ENCODE results near the gene HPF1. TPM values are rescaled to one million over a fixed set of nuclear protein-coding genes. Genes with fewer than 3 reads are reported as not detected.
"Not testable (repeated sequence)": the region's sequence is repeated elsewhere in the genome, so short reads cannot be mapped to it uniquely, and the experiment has no call there.

Gene HPF1
- total RNA-seq: 42.7 TPM

DNA sequence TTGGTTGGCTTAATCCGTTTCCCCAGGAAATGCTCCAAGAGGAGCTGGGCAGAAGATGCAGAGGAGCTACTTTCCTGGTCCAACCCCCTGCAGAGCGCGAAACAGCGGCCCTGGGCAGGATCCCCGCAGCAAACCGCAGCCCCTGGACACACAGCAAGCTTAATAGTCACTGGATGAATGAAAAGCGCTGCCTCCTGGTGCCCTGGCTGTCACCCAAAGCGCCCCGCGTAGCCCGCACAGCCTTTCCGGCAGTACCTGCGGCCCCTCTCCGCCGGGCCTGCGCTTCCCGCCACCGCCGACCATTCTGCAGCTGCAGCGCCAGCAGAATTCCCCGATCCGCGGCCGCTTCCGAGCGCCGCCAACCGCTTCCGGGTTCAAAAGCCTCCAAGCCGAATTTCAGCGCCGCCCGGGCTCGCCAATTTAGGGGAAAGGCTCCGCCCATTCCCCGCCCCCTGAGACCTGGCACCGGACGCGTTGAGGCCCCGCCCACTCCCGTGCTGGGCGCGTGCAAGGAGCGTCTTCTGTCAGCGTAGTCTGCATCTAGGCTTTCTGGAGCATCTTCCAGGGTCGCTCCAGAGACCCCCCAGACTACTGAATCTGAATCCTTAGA, at the start of gene HPF1:
TSS of gene HPF1 (minus strand) at position 370 of the 610 bp plus-strand sequence. CDS start at position 303, 67 bp downstream.
- DNase-seq: peak; percentile 92

- not testable (repeated sequence) for DNase-seq
Observed at GRCh38 chr4:169806770-169807169, 49.0 kb upstream of the HPF1 start.

DNA sequence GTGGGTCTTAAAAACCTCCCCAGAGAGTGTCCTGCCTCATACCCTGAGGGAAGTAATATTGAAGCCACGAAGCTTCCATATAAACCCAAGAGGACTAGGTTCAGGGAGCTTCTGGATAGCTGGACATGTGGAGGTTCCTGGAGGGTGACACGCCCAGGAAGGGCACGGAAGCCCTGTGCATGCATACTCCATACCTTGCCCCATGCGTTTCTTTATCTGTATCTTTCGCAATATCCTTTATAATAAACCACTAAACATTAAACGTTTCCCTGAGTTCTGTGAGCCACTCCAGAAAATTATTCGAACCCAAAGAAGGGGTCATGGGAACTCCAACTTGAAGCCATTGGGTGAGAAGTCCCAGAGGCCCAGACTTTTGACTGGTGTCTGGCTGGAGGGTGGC, 45.7 kb upstream of the HPF1 start:
- no peak for DNase-seq

GRCh38 chr4:169802873-169803272, 45.1 kb upstream of the HPF1 start:
- DNase-seq: no peak

DNA sequence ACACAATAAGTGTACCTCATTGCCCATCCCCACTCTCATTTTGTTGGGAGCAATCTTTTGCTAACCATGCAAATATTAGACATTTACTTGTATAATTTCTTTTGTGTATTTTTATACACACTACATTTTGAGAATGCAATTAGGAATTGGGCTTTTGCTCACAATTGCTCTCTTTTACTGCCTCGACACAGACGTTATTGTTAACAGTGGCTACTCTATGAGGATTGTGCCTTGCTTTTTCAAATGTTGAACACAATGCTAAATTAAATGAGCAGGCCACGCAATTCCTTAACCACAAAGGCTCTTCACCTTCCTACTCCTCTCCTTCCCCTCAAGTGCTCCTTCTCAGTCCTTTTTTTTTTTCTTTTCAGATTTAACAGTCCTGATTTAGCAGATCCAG, 42.8 kb upstream of the HPF1 start:
- DNase-seq: no peak

GRCh38 chr4:169799260-169799659, 41.5 kb upstream of the HPF1 start:
- DNase-seq: no peak

DNA sequence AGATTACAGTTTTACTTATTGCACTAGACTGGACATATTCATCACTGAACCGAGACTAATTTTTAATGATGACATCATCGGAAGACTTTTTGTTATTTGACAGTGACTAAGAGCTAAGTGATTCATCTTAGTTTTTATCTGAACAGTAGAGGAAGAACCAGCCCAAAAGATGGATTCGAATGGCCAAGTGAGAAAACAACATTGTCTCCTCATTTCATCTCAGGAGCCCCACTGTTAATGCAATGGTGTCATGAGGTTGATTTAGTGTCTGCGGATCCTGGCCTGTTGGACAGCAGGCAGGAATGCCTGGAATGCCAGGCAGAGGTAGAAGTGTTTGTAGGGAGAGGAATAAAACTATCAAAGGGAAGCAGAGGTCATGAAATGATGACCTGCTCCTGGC, 37.8 kb upstream of the HPF1 start:
- no peak for DNase-seq

- peak; percentile 61 for DNase-seq
Observed at GRCh38 chr4:169791527-169792156, 33.9 kb upstream of the HPF1 start.

- no peak for DNase-seq
Observed at GRCh38 chr4:169791062-169791461, 33.3 kb upstream of the HPF1 start.

- no peak for DNase-seq
Observed at GRCh38 chr4:169774466-169775445, 17.0 kb upstream of the HPF1 start.

GRCh38 chr4:169773889-169774288, 16.1 kb upstream of the HPF1 start:
- DNase-seq: peak; percentile 6

- not testable (repeated sequence) for DNase-seq
Observed at GRCh38 chr4:169771556-169772080, 13.9 kb upstream of the HPF1 start.

DNA sequence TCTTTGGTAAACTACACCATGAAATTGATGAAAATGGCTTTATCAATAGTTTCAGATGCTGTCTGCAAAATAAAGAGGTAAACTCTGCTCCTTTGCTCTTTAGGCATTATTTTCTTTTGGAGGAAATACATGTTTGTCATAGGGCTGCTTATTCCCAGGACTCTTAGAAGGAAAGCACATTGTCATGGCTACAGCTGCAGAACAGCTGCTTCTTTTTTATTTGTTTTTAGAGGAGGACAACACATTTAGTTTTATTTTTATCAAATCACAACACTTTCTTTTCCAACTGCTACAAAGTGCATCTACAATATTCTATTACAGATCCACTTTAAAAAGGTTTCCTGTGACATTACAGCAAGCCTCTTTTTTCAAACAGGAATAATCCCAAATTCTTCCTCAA, 12.7 kb upstream of the HPF1 start:
- no peak for DNase-seq

GRCh38 chr4:169768385-169768784, 10.6 kb upstream of the HPF1 start:
- no peak for DNase-seq

GRCh38 chr4:169766741-169767140, 9.0 kb upstream of the HPF1 start:
- DNase-seq: no peak

- DNase-seq: no peak
Observed at GRCh38 chr4:169765835-169766234, 8.1 kb upstream of the HPF1 start.

- no peak for DNase-seq
Observed at GRCh38 chr4:169761846-169762245, 4.1 kb upstream of the HPF1 start.

DNA sequence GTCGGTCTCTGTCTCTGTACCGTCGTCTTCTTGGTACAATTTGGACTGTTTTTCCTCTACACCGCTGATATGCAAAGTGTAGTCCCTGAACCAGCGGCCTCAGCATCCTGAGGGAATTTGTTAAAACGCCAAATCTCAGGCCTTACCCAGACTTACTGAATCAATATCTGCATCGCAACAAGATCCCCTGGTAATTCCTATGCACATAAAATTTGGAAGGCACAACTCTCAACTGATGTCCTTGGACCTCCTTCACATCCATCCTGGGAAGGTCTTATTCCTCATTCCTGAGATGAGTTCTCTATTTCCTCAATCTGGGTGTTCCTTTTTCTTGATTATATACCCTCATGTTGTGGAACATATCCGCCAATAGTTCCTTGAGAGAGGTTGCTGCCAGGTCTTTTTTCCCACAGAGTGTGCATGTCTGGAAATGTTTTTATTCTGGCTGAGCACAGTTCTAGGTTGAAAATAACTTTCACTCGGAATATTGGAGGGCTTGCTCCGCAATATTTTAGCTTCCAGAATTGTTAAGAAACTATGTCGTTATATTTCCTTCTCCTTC, 738 bp upstream of the HPF1 start:
- DNase-seq: no peak

DNA sequence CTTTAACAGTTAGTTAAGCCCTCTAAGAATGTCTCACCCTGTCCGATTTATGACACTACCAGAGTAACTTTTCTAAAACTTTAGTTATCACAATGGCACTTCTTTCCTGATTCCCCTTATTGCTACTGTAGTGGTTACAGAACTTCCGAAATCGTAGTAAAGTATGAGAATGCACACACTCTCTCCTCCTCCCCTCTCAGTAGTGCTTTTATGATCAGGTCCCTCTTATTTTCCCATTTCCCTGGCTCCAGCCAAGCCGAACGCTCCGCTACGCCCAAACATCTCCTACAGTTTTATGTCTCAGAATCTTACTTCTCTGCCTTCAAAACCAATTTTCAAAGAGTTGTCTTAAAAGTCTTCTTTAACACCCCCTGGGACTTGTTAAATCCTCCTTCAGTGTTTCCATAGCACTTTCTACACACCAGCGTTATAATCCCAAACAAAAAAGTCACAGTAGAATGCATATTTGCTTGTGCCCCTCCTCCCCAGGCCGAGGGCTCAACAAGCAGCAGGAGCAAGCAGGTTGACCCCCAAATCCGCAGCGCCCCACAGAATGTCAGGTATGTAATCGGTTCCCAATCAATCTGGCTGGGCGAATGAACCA, 671 bp downstream of the HPF1 start:
- DNase-seq: no peak

- DNase-seq: no peak
Observed at GRCh38 chr4:169745291-169745690, 12.5 kb downstream of the HPF1 start.

DNA sequence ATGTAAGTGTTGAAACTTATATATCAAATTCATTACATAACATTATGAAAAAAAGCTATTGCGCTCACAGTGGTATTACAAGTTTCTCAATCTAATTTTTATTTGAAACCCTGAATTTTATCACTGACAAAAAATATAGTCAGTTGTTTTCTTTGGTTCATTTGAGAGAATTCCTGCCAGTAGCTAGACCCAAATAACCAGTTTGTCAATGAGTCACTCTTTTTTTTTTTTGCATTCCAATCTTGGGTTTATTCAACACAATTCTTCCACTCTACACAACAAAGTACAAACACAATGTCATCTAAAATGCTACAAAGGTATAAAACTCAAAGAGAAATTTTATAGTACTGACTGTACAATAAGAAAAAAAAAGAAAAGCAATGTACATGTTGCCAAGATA, 13.1 kb downstream of the HPF1 start:
- DNase-seq: no peak

DNA sequence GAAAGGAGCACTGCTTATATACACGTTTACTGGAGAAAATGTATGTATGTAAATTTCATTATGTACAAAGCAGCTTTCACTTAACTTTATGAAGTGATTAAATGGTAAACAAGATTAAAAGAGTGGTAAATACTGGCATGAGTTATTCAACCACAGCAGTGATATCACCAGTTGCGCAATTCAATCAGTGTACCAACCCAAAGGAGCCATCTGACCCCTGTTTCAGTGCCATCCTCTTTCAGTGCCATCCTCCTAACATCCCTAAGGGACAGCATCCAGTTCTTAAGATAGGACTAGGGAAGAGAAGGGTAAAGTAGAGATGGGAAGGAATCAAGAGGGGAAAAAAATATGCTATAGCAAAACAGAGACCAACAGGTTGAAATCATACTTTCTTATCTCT, 16.2 kb downstream of the HPF1 start:
- no peak for DNase-seq

All from occipital lobe (tissue), 2 donors.